HG03520 (cell line): ENCODE data around the gene ART4.

ENCODE experiments used
- ATAC-seq: cut with Tn5 transposase; IDR thresholded peaks from one replicate; pipeline ENCODE4 v1.9.1; 2021; ENCODE audit warnings: mild to moderate bottlenecking, moderate library complexity; ENCODE audit not compliant: unreplicated experiment

The ART4 gene

DNA sequence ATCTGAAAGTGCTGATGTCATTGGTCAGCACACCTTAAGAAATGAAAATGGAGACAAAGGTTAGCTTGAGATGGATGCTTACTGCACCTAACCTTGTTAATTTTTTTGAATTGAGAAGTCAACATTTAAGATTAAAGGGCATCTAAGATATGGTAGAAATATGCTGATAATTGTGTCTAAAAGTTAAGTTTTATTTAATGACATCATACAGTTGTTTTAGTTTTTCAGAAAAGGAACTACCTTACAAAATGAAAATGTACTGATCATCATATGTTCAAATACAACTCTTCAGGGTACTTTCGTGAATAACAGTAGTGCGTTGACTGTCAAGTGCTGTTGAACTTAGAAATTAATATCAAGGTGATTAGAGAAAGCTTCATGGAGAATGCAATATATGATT, 31.8 kb downstream of the ART4 start:
- ATAC-seq = no peak

DNA sequence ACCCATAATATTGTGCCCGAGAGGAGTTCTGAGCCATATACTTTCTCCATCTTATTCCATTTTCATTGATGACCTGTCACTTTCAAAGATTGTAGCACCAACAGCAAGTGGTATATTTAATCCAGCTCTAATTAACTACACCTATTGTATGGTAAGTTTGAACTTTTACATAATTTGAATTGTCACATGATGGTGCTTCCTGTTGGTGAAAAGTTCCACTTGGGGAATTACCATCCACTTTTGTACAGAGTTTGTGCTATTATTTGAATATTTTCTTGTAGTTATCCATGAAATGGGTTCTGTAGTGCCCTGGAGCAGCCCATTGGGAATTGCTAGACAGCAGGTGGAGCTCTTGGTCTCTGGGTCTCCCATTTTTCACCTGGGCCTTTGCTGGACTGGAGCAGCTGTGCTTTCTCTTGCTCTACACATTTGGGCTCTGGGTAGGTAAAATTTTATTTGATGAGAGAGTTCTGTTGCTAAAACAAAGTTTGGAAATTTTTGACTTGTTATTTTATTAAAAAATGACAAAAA, 32.3 kb downstream of the ART4 start:
- ATAC-seq = no peak

DNA sequence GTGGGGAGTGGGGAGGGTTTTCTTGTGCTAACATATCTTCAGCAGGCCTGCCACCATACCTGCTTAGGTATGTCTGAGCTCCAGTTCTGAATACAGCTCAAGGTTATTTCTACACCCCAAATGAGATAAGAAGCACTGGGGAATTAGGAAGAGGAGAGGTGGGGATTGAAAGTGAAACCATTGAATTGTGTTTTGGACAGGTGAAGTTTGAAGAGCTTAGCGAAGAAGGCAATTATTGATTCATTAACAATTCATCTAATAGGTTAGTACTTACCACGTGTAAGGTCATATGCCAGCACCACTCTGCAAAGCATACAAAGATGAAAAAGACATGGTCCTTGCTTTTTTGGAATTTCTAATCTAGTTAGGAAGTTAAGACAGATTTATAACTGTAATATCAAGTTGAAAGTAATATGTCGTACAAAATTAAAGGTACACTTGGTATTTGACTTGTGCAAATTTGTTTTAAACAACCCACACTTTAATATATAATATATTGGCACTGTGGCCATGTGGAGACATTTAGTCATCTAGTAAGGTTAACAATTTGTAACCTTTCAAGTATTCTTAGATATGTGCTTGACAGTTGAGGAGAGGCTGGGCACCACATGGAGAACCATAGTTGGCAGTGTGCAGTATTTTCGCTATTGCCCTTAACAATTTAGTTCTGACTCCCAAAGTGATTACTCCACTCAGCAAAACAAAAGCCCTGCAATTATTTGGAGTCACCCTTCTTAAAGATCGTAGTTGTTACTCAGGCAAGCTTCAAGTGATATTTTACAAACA, 33.0 kb downstream of the ART4 start:
- ATAC-seq = no peak

DNA sequence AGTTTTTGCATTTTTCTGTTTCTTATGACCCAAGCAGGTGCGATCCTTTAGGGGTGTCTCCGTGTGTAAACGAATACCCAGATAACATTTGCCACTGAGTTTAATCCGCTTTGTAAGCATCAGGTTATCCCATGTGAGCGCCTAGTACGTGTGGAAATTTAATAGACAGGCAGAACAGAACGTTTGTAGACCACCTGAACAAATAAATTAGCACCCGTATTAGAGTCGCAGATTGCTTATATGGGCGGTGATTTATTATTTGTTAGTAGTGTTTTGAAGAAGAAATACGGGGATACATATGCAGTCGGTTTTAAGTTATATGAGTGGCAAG, 39.5 kb downstream of the ART4 start:
- peak; percentile 18 for ATAC-seq

DNA sequence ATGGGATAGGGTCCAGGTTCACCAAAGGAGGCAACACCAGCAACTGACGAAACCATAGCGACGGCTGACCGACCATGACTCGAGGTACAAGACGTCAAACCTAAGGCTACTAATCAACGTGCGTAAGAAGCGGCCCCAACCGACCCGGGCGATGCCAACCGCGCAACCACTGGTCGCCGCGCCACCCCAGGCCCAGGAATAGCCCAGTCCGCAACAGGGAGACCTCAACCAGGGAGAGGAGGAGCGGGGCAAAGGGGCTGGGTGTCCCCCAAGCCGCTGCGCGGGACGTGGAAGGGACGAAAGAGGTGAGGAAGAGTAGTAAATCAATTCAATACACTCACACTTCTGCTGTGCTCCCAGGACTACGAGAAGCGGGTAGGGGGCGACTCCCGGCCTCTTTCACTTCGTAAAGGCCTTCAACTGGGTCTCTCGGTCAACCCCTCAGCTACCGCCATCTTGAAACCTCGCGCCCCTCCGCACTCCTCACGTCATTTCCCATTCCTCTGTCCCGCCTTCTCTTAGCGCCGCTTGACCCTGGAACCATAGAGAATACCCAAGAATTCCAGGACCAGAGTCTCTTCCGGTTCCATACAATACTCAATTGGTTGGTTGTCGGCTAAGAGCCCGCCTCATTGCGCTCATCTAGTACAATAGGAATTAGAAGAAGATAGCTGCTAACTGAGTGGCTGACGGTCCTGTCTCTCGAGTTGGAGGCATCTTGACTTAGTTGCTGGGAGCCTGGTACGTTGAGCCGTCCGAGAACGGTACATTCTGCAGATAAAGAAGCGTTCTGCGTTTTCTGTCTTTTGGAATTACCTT, 40.1 kb downstream of the ART4 start, which contains the start of the genes C12orf60 and WBP11:
Gene C12orf60, plus strand, starts transcription at position 660 of the 819 bp plus-strand sequence. CDS start 19,266 bp downstream, outside the sequence.
Gene WBP11, minus strand, starts transcription at position 468 of the 819 bp plus-strand sequence. CDS start 2,095 bp downstream, outside the sequence.
- peak; percentile 100 for ATAC-seq

DNA sequence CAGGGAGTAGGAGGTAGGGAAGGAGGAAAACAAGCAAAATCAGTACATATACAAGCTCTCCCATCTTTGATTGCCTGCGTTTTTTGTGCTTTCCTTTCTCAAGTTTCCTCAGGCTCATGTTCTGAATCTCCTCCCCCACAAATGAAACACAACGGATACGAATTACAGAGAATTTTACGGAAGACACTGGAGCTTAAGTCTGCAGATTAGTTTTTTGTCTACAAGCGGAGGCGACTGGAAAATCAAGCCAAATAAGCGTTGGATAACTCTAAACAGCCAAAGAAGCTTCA, 40.7 kb downstream of the ART4 start:
- ATAC-seq = no peak

DNA sequence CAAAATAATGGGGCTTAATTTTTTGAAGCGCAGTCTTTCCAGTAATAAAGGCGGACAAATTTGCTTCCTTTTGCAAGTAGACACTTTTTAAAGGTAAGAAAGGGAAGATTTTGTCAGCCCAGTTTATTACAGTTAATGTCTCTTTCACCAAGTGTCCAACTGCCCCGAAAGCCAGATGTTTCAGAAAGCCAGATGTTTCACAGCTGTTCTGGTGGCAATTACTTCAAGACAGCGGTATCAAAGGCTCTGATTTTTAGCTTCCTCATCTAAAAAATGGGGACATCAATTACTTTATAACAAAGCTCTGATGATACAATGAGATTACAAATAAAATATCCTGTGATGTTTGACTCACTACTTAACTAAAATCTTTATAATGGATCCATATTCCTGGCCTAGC, 41.1 kb downstream of the ART4 start:
- no peak for ATAC-seq

DNA sequence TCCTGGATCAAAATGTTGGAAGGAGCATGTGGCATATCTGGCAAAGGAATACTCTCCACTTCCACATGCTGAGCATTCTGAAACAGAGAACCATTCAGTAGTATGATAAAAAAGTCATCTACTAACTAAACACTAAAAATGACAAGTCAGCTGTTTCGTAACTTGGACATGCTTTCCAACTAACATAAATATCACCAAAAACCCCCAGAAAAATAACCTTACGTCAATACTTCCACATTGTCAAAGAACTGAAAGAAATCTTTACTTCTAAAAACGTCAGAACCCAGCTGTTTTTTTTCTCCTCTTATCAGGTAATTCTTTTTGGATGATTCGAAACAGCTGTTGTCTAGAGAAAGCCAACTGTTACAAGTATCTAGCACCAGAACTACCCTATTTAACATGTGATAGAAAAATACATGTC, 48.3 kb downstream of the ART4 start:
- no peak for ATAC-seq

DNA sequence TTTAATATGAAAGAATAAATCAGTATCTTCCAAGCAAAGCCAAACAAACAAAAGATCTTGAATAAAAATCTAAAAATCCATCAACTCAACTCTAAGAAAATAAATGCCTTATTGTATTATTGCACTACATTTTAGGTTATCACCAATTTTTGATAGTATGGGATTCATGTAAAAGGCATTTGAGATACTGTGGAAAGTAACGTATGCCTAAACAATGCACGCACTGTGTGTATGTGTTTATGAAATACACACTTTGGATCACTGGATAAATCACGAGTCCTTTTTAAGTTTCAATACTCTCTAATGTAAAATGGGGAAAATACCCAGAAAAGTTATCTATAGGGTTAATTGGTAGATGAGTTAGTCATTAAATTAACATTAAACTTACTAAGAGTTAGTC, 57.8 kb downstream of the ART4 start:
- no peak for ATAC-seq

DNA sequence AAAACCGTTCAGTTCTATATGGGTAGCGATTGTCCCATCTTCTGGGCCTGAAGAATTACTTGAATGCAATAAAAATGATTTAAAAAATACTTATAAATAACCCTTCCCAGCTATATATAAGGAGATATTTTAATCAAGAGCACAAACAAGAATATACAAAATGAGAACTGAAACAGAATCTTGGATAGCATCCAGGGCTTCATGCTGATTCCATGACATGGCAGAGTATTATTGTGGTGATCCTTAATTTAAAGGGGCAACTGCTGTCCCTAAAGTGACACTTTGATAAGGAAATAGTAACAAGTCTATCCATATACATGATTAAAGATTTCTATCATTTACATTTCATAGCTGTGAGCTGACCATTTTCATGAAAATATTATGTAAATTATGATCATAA, 58.9 kb downstream of the ART4 start:
- ATAC-seq = no peak

DNA sequence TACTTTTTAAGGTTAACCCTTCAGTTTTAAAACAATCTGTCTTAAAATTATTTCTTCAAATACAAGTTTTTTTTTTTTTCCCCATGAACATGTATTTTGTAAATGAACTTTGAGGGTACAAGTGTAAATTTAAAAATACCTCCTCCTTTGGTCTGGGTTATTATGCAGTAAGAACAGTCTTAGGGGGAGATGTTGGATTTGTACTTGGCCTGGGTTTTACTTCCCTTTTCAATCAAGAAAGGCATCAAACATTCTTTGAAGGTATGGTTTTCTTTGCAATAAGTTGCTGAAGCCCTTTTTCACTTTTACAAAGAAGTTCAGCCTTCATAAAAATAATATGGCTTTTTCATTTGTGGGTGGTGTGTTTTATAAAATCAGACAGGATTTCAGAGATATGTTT, 60.6 kb downstream of the ART4 start:
- ATAC-seq = no peak

DNA sequence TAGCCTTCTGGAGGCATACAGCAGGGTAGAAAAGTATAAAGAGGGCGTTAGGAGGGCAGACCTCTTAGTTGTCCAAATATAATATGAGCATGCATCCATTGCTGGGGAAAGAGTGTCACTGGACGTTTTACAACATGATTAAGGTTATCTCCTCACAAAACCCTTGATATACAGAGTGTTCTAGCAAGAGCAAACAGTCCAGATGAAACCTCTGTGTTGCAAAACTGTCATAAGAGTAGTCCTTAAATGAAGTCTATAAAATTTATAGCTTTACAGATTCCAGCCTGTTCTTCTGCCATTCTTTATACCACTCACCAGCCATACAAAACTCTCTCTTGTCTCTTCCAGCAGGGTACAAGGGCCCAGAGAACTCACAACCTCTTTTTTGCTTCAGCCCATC, 61.8 kb downstream of the ART4 start:
- no peak for ATAC-seq

DNA sequence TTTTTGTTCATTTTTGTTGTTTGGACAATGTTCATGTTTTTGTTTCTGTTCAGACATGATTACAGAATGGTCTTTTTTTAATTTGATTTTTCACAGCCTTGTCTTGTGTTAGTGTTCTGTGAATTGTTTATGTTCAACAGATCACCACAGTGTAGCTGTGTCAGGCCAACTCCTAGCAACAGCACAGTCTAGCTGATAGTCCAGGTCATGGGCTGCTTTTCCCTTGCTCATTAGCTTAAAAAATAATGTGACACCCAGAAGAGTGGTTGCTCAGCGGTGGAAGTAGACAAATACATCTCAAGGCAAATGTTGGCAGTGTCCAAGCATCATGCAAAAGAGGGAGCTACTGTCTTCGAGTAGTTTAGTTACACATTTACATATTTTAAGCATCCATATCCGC, 62.5 kb downstream of the ART4 start:
- no peak for ATAC-seq

DNA sequence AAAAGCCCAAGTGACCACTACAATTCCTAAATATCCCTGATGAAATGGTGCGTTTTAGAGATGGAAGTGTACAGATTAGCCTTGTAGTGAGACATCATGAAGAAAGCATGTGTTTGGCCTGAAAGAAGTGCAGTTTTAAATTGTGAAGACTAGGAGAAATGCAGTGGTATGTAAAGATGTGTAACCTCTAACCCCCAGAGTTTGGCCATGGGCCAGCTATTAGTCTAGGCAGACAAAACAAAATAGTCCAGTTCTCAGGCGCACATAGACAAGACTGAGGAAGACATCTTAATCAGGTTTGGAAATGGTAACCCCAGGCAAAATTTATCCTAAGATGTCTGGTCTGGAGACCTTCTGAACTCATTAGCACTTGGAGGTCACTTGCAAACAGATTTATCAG, 63.5 kb downstream of the ART4 start:
- no peak for ATAC-seq

DNA sequence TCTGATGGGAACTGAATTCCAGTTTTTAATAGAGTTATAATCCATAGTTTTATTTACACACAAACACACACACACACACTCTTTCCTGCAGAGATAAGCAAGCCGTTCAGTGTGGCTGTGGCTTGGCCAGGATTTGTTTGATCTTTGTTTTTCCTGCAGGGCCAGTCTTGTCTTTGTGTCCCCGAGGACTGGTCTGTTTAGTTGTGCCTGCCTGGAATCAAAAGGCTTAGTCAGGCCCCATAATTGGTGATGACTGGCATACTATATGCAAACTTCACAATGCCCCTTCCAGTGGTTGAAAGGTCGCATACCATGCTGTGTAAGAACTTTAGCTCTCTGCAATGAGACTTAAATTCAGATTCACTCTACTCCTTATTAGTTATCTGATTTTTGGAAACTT, 66.1 kb downstream of the ART4 start:
- no peak for ATAC-seq

DNA sequence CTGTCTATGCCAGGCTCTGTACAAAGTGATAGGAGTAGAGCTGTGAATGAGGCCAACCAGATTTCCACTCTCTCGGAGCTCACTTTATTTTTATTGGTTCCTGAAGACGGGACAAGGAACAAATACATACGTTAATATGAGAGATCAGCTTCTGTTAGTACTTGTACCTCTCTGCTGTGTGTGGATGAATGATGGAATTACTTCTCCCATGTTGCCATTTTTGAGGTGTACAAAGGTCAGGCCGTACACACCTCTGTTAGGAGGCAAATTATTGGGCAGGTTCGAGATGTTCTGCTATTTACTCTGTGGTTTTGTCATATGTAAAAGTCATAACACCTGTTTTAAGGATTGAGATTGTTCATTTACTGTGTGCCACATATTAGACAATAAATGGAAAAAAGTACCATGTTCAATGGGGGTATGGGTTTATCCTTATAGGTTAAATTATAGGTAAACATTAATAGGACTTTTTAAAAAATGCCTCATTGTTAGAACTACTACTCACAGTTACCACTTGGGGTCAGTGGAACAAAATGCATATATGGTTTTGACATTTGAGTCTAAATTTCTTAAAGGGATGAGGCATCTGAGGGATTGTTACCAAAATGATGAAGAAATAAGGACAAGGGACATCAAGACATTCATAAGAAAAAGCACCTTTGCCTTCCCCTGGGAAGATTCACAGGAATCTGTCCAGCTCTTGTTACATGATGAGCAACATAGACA, 66.9 kb downstream of the ART4 start:
- no peak for ATAC-seq

DNA sequence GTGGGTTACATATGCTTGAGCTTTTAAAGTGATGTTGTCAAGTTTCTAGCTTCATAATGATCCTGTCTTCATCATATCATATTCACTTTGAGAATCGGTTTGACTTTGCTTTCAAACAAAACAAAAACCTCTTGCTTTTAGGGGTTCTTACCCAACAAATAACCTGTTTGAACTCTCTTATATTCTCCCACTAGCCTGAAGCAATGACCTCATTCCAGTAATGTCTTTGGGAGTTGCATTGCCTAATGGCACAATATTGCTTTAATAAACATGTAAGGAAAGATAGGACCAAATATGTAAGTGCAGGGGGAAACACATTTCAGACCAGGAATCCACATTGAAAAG, 67.7 kb downstream of the ART4 start:
- ATAC-seq = no peak
